Measurements from ENCODE around the gene EIF4E2.

DNA sequence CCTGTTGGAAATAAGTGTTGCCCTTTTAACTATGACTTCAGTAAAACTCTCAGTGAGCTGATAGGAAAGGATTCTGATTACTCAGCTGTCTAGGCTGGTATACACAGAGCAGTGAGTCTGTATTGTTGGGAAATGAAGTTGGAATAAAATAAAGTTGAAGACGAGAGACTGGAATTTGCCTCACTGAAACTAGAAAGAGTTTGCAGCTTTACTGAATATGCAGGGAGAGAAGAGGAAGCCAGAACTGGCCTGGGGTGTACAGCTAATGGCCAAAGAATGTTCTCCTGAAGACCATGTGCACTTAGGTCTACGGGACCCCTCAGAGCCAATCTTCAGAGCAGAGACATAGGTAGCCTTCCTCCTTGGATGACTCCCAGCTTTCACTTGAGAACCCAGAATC is 26.5 kb downstream of the EIF4E2 start:
- TF ChIP-seq, protein P1, sequence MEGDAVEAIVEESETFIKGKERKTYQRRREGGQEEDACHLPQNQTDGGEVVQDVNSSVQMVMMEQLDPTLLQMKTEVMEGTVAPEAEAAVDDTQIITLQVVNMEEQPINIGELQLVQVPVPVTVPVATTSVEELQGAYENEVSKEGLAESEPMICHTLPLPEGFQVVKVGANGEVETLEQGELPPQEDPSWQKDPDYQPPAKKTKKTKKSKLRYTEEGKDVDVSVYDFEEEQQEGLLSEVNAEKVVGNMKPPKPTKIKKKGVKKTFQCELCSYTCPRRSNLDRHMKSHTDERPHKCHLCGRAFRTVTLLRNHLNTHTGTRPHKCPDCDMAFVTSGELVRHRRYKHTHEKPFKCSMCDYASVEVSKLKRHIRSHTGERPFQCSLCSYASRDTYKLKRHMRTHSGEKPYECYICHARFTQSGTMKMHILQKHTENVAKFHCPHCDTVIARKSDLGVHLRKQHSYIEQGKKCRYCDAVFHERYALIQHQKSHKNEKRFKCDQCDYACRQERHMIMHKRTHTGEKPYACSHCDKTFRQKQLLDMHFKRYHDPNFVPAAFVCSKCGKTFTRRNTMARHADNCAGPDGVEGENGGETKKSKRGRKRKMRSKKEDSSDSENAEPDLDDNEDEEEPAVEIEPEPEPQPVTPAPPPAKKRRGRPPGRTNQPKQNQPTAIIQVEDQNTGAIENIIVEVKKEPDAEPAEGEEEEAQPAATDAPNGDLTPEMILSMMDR (IDR thresholded peaks at IDR 0.05) = no peak
- no peak for TF ChIP-seq POLR2A (IDR thresholded peaks at IDR 0.05)

Measured in stomach (tissue), 4 donors.